Caco-2 (cell line): ENCODE measurements around the gene C19orf53. TPM values are rescaled to one million over a fixed set of nuclear protein-coding genes. Genes with fewer than 3 reads are reported as not detected.

ENCODE experiments used
- BruUV-seq: library from RNA; stranded (reverse); fragments of 400-500 nt; replicated peaks from 2 replicates; lab custom pipeline; 2021; lab: Mats Ljungman, UMichigan
- CTCF ChIA-PET: fragments of 300-600 bp; sonication (Branson Sonifier 250); formaldehyde crosslinking; loops from one replicate; lab custom pipeline; 2022; ENCODE audit warnings: antibody characterized with exemption; lab: Charles Lee
- POLR2A ChIA-PET: fragments of 300-600 bp; sonication (Branson Sonifier 250); formaldehyde crosslinking; loops from one replicate; lab custom pipeline; 2022; ENCODE audit warnings: antibody characterized with exemption; lab: Charles Lee
- DNase-seq, 2 experiments: peaks; one replicate each; pipeline versions ENCODE4 v3.0.0 to v3.0.0-alpha.2; 2020 to 2022
- H3K27me3 ChIP-seq: replicated peaks from 2 replicates; pipeline ENCODE4 v1.6.0; 2011; ENCODE audit warnings: low read length; ENCODE audit not compliant: control insufficient read depth, insufficient read depth
- H3K36me3 ChIP-seq: 2 replicates; pipeline ENCODE4 v1.5.1; 2011; ENCODE audit warnings: low read length; ENCODE audit not compliant: control insufficient read depth, insufficient read depth
- H3K4me1 ChIP-seq: fragments of 250-450 bp; sonication (Bioruptor Pico); 2 replicates; pipeline ENCODE4 v1.5.1; 2020; ENCODE audit warnings: mild to moderate bottlenecking
- H3K4me3 ChIP-seq: 2 replicates; pipeline ENCODE4 v1.5.1; 2011; ENCODE audit warnings: low read depth, mild to moderate bottlenecking, control low read depth, low read length
- H3K9me3 ChIP-seq: fragments of 250-450 bp; sonication (Bioruptor Pico); 2 replicates; pipeline ENCODE4 v1.5.1; 2020; ENCODE audit warnings: mild to moderate bottlenecking, moderate library complexity
- H3K27ac Mint-ChIP-seq: one replicate; pipeline ENCODE4 v1.8.0; 2022; ENCODE audit warnings: mixed read lengths; ENCODE audit not compliant: unreplicated experiment
- H3K27me3 Mint-ChIP-seq: one replicate; pipeline ENCODE4 v1.8.0; 2022; ENCODE audit warnings: mixed read lengths; ENCODE audit not compliant: insufficient read depth, unreplicated experiment
- H3K36me3 Mint-ChIP-seq: one replicate; pipeline ENCODE4 v1.8.0; 2022; ENCODE audit warnings: mild to moderate bottlenecking, mixed read lengths; ENCODE audit not compliant: insufficient read depth, unreplicated experiment
- H3K4me1 Mint-ChIP-seq: one replicate; pipeline ENCODE4 v1.8.0; 2022; ENCODE audit warnings: low read depth, mixed read lengths; ENCODE audit not compliant: unreplicated experiment
- H3K4me3 Mint-ChIP-seq: one replicate; pipeline ENCODE4 v1.8.0; 2022; ENCODE audit warnings: mild to moderate bottlenecking, moderate library complexity, mixed read lengths; ENCODE audit not compliant: unreplicated experiment
- H3K9me3 Mint-ChIP-seq: one replicate; pipeline ENCODE4 v1.8.0; 2022; ENCODE audit warnings: mixed read lengths; ENCODE audit not compliant: unreplicated experiment
- CTCF ChIP-seq, 2 experiments: fragments of 200-600 bp in 1 of 2; IDR thresholded peaks; 1 replicate in 1 of 2; 2 replicates in 1 of 2; pipeline versions ENCODE4 v1.5.1 to v1.8.0; 2011 to 2022; ENCODE audit warnings: antibody characterized with exemption in 1 of 2, control low read depth in 1 of 2, inconsistent platforms in 1 of 2, low read depth in 1 of 2, low read length in 1 of 2, mild to moderate bottlenecking in 1 of 2, moderate library complexity in 1 of 2; ENCODE audit not compliant: insufficient read depth in 1 of 2, severe bottlenecking in 1 of 2, unreplicated experiment in 1 of 2
- intact Hi-C: fragments of 100-400 bp; cut with micrococcal nuclease; formaldehyde crosslinking; loops from one replicate; pipeline ENCODE4 v1.10.0; 2022; ENCODE audit not compliant: unreplicated experiment
- total RNA-seq: library from RNA; stranded (reverse); gene quantifications from 2 replicates; pipeline ENCODE4 v1.2.3, GENCODE V29; 2022

Gene C19orf53
- total RNA-seq, 1 experiment from 2014 or later: 113 TPM

DNA sequence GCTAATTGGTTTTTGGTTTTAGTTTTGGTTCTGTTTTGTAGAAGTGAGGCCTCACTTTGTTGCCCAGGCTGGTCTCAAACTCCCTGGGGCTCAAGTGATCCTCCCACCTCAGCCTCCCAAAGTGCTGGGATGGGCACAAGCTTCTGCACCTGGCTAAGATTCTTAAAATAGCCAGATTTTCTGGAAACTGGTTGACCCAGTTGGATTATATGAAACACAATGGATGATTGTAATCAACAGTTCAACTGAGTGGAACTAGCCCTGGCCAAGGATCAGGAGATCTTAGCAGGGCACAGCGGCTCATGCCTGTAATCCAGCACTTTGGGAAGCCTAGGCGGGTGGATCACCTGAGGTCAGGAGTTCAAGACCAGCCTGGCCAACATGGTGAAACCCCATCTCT lies 39.5 kb upstream of the C19orf53 start:
- no peak for DNase-seq

DNA sequence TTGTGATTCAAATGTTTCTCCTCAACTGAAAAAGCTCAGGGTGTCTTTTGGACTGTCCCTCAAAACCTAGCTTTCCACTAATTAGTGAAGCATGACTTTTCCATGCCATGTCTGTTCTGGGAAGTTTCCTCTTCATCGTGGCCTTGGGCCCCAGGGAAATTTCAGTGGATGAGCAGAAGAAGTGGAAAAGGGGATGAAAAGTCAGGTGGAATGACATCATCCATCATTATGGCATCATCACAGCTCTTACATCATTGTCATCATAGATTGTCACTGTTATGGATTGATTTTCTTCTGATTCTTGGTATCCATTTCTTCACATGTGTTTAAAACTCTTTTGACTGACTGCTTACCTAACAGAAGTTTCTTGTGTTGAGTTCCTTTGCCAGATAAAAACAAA lies 36.2 kb upstream of the C19orf53 start:
- Mint-ChIP-seq H3K9me3 (no peaks in the 10 kb centered on the region), H3K4me1 (no peaks in the 10 kb centered on the region), H3K4me3 (no peak overlapping the region), H3K27me3 (no peaks in the 10 kb centered on the region), H3K36me3 (peaks cover 11% of the 10 kb centered on the region), H3K27ac (no peak overlapping the region)
- no TSS peak for BruUV-seq
- ChIA-PET POLR2A (no interaction called here), CTCF (no interaction called here)
- Histone ChIP-seq H3K9me3 (no peaks in the 10 kb centered on the region), H3K27me3 (no peaks in the 10 kb centered on the region), H3K4me1 (no peaks in the 10 kb centered on the region), H3K36me3 (no peaks in the 10 kb centered on the region), H3K4me3 (no peak overlapping the region)
- intact Hi-C loops: no loop called here
- no peak for TF ChIP-seq CTCF (IDR thresholded peaks at IDR 0.05; ENCODE audit: insufficient read depth in 1 of 2, low read depth in 1 of 2, low read length in 1 of 2, severe bottlenecking in 1 of 2, unreplicated experiment in 1 of 2)
- no peak for DNase-seq

More for the DNA sequence above, 39.5 kb upstream of the C19orf53 start:
- Histone ChIP-seq H3K27me3 (no peaks in the 10 kb centered on the region), H3K9me3 (no peaks in the 10 kb centered on the region), H3K4me3 (no peak overlapping the region), H3K4me1 (peaks cover 5% of the 10 kb centered on the region; the same call in 1 of the 2 replicates), H3K36me3 (no peaks in the 10 kb centered on the region)
- ChIA-PET POLR2A (no interaction called here), CTCF (no interaction called here)
- TF ChIP-seq CTCF (IDR thresholded peaks at IDR 0.05; ENCODE audit: insufficient read depth in 1 of 2, low read depth in 1 of 2, low read length in 1 of 2, severe bottlenecking in 1 of 2, unreplicated experiment in 1 of 2): no peak
- Mint-ChIP-seq H3K4me3 (no peak overlapping the region), H3K27me3 (no peaks in the 10 kb centered on the region), H3K36me3 (no peaks in the 10 kb centered on the region), H3K9me3 (no peaks in the 10 kb centered on the region), H3K27ac (no peak overlapping the region), H3K4me1 (no peaks in the 10 kb centered on the region)
- intact Hi-C loops: no loop called here
- BruUV-seq: no TSS peak

DNA sequence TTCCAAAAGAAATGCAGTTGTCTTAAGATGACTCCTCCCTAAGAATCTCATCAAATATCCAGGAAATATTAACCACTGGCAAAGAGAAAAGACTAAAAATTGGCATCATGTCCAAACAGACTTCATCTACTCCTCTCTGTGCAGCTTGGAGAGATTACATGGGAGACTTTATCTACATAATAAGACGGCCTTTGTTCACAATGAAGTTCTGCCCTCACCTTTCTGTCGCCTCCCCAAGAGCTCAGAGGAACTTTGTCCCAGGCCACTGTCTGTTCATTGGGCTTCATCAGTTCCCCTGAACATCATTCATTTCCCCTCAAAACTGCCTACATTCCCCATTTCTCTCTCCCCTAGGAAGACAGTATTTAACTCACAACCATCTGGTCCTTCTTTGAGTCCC lies 32.4 kb upstream of the C19orf53 start:
- intact Hi-C loops: no loop called here
- Histone ChIP-seq H3K27me3 (no peaks in the 10 kb centered on the region), H3K4me3 (no peak overlapping the region), H3K36me3 (no peaks in the 10 kb centered on the region), H3K4me1 (peaks cover 6% of the 10 kb centered on the region; the same call in 1 of the 2 replicates), H3K9me3 (no peaks in the 10 kb centered on the region)
- BruUV-seq: no TSS peak
- Mint-ChIP-seq H3K27ac (no peak overlapping the region), H3K9me3 (no peaks in the 10 kb centered on the region), H3K27me3 (no peaks in the 10 kb centered on the region), H3K36me3 (peaks cover 11% of the 10 kb centered on the region), H3K4me3 (no peak overlapping the region), H3K4me1 (no peaks in the 10 kb centered on the region)
- TF ChIP-seq CTCF (IDR thresholded peaks at IDR 0.05; ENCODE audit: insufficient read depth in 1 of 2, low read depth in 1 of 2, low read length in 1 of 2, severe bottlenecking in 1 of 2, unreplicated experiment in 1 of 2): no peak
- ChIA-PET POLR2A (no interaction called here), CTCF (interaction anchor here (0.6 to 0.7 kb wide), 4 partner anchors 8 to 151 kb away, joined by 3 to 5 read pairs (median 4); no protein-coding TSS in a partner anchor)
- no peak for DNase-seq
